Parathyroid adenoma (tissue), 2 donors: ENCODE results near the gene BCL11B.

Experiments used
- H2AFZ ChIP-seq: fragments of 300-600 bp; sonication (generic); one replicate; pipeline ENCODE4 v1.7.0; 2017; ENCODE audit warnings: antibody characterized with exemption, mild to moderate bottlenecking
- H3K27ac ChIP-seq: fragments of 300-600 bp; sonication (generic); one replicate; pipeline ENCODE4 v1.7.0; 2017
- H3K27me3 ChIP-seq: fragments of 300-600 bp; sonication (generic); one replicate; pipeline ENCODE4 v1.7.0; 2017; ENCODE audit warnings: low read length; ENCODE audit not compliant: control insufficient read depth, insufficient read depth
- H3K36me3 ChIP-seq: fragments of 300-600 bp; sonication (generic); one replicate; pipeline ENCODE4 v1.7.0; 2017; ENCODE audit warnings: low read length; ENCODE audit not compliant: control insufficient read depth, insufficient read depth
- H3K4me1 ChIP-seq: fragments of 300-600 bp; sonication (generic); one replicate; pipeline ENCODE4 v1.7.0; 2017; ENCODE audit warnings: control low read depth
- H3K4me2 ChIP-seq: fragments of 300-600 bp; sonication (generic); one replicate; pipeline ENCODE4 v1.7.0; 2017; ENCODE audit warnings: low read length
- H3K4me3 ChIP-seq: fragments of 300-600 bp; sonication (generic); one replicate; pipeline ENCODE4 v1.7.0; 2017; ENCODE audit warnings: low read depth, low read length
- H3K79me2 ChIP-seq: fragments of 300-600 bp; sonication (generic); one replicate; pipeline ENCODE4 v1.7.0; 2017; ENCODE audit warnings: control low read depth
- H3K9ac ChIP-seq: fragments of 300-600 bp; sonication (generic); one replicate; pipeline ENCODE4 v1.7.0; 2017; ENCODE audit warnings: mild to moderate bottlenecking
- H3K9me3 ChIP-seq: fragments of 300-600 bp; sonication (generic); one replicate; pipeline ENCODE4 v1.7.0; 2017; ENCODE audit warnings: low read length; ENCODE audit not compliant: control insufficient read depth
- TF ChIP-seq, protein P1 (sequence below): fragments of 300-600 bp; sonication (generic); IDR thresholded peaks from one replicate; pipeline ENCODE4 v1.7.0; 2017; ENCODE audit warnings: antibody characterized with exemption, mild to moderate bottlenecking
- donor health status: primary hyperparathyroidism.

The BCL11B gene

DNA sequence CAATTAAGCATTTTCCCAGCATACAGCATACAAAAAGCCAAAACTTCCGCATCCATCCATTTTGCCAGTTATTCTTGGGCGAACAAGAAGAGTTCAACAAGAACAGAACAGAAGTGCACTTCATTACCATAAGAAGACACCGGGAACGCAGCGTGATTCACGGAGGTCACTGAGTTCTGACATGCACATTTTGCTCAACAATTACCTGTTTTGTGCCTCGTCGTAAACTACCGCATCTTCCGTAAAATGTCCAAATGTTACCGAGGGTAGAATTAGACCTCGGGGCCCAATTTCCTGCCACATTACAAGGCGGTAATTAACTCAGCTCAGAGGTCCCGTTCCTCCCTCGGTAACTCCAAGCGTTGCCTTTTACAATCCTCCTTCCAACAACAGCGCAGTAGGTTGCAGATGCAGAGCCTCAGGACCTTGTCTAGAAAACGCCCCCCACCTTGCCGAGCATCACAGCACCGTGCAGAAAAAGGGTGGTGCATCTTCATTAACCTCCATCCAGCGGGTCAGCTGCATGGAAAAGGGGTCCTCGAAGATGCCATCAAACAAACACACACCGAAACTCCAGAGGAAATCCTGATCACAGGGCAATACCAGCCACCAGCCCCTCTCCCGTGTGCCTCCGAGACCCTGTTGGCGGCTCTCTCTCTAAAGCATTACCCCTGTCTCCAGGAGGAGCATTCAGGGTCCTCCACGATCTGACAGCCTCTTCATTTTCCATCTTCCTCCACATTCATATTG, 125.2 kb downstream of the BCL11B start:
- Histone ChIP-seq H3K79me2 (no peaks in the 10 kb centered on the region), H3K9ac (no peak overlapping the region), H3K4me2 (no peak overlapping the region), H2AFZ (no peak overlapping the region), H3K27ac (no peak overlapping the region), H3K4me1 (no peaks in the 10 kb centered on the region), H3K4me3 (no peak overlapping the region), H3K36me3 (no peaks in the 10 kb centered on the region), H3K27me3 (no peaks in the 10 kb centered on the region), H3K9me3 (no peaks in the 10 kb centered on the region)
- TF ChIP-seq, protein P1, sequence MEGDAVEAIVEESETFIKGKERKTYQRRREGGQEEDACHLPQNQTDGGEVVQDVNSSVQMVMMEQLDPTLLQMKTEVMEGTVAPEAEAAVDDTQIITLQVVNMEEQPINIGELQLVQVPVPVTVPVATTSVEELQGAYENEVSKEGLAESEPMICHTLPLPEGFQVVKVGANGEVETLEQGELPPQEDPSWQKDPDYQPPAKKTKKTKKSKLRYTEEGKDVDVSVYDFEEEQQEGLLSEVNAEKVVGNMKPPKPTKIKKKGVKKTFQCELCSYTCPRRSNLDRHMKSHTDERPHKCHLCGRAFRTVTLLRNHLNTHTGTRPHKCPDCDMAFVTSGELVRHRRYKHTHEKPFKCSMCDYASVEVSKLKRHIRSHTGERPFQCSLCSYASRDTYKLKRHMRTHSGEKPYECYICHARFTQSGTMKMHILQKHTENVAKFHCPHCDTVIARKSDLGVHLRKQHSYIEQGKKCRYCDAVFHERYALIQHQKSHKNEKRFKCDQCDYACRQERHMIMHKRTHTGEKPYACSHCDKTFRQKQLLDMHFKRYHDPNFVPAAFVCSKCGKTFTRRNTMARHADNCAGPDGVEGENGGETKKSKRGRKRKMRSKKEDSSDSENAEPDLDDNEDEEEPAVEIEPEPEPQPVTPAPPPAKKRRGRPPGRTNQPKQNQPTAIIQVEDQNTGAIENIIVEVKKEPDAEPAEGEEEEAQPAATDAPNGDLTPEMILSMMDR = no peak

DNA sequence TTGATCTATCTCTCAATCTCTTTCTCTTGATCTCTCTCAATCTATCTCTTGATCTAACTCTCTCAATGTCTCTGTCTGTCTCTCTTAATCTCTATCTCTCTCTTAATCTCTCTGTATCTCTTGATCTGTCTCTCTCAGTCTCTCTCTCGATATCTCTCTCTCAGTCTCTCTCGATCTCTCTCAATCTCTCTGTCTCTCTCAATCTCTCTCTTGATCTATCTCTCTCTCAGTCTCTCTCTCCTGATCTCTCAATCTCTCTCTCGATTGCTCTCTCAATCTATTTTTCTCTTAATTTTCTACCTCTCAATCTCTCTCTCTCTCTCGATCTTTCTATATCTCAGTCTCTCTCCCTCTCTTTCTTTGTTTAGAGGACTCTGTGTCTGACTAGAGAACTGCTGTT, 126.7 kb downstream of the BCL11B start:
- H3K36me3 ChIP-seq = no peaks in the 10 kb centered on the region
- no peak overlapping the region for H3K4me2 ChIP-seq

DNA sequence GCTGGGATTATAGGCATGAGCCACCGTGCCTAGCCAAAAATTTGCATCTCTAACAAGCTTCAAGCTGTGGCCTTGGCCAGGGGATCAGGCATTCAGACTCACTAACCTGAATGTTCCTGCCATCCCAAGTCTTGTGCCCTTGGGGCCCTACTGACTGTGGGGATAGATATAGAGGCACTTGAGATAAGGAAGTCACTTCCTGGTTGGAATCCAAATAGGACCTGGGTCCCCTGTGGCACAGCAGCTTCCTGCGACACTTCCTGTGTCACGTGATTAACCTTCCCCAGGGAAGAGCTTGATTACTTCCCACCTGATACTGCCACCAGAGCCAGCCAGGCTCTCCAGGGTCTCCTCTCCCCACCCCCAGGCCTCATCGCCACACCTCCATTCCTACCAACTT, 128.2 kb downstream of the BCL11B start:
- no peaks in the 10 kb centered on the region for H3K9me3 ChIP-seq

More for the DNA sequence above, 126.7 kb downstream of the BCL11B start:
- no peaks in the 10 kb centered on the region for H3K9me3 ChIP-seq
- TF ChIP-seq, protein P1 = no peak
- H3K4me3 ChIP-seq = no peak overlapping the region
- H2AFZ ChIP-seq = no peak overlapping the region
- H3K27ac ChIP-seq = no peak overlapping the region
- no peak overlapping the region for H3K9ac ChIP-seq
- H3K4me1 ChIP-seq = no peaks in the 10 kb centered on the region
- no peaks in the 10 kb centered on the region for H3K27me3 ChIP-seq
- H3K79me2 ChIP-seq = no peaks in the 10 kb centered on the region

GRCh38 chr14:99143126-99143525, 128.9 kb downstream of the BCL11B start:
- Histone ChIP-seq H3K4me2 (no peak overlapping the region), H3K27ac (no peak overlapping the region), H3K9ac (no peak overlapping the region), H3K4me3 (no peak overlapping the region), H3K79me2 (no peaks in the 10 kb centered on the region), H3K36me3 (no peaks in the 10 kb centered on the region), H2AFZ (no peak overlapping the region), H3K4me1 (no peaks in the 10 kb centered on the region), H3K27me3 (no peaks in the 10 kb centered on the region), H3K9me3 (no peaks in the 10 kb centered on the region)
- TF ChIP-seq, protein P1 = no peak

More for the DNA sequence above, 128.2 kb downstream of the BCL11B start:
- TF ChIP-seq, protein P1 = no peak
- Histone ChIP-seq H2AFZ (no peak overlapping the region), H3K27me3 (no peaks in the 10 kb centered on the region), H3K4me2 (no peak overlapping the region), H3K27ac (no peak overlapping the region), H3K4me3 (no peak overlapping the region), H3K4me1 (no peaks in the 10 kb centered on the region), H3K79me2 (no peaks in the 10 kb centered on the region), H3K9ac (no peak overlapping the region), H3K36me3 (no peaks in the 10 kb centered on the region)

- Histone ChIP-seq H2AFZ (no peak overlapping the region), H3K9me3 (no peaks in the 10 kb centered on the region), H3K4me3 (no peak overlapping the region), H3K27me3 (no peaks in the 10 kb centered on the region), H3K36me3 (no peaks in the 10 kb centered on the region), H3K27ac (no peak overlapping the region), H3K4me2 (no peak overlapping the region), H3K4me1 (no peaks in the 10 kb centered on the region), H3K79me2 (no peaks in the 10 kb centered on the region), H3K9ac (no peak overlapping the region)
- TF ChIP-seq, protein P1 = no peak
Observed at GRCh38 chr14:99141236-99141635, 130.8 kb downstream of the BCL11B start.
